ENCODE results near the gene SYCN.

The SYCN gene

DNA sequence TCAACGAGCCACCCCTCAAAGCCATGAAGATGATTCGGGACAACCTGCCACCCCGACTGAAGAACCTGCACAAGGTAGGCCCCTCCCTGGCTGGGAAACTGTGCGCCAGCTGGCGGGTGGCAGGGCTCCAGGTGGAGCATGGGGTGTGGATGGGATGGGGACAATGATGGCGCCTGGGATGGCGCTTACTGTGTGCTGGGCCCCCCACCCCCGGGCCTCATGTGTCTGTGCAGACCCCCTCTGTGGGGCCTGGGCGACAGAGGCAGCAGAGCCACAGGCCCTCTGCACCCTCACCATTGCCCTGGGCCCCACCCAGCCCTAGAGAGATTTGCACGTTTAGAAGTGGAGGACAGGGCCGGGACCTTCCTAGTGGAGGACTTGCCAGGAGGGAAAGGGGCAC is 26.3 kb downstream of the SYCN start:
- Histone ChIP-seq H3K79me2 (ENCODE audit: insufficient read depth, low read depth) (no peaks in the 10 kb centered on the region), H3K4me2 (no peak overlapping the region), H3K4me1 (ENCODE audit: low read depth, poor library complexity, severe bottlenecking) (no peaks in the 10 kb centered on the region), H2AFZ (ENCODE audit: low read depth) (no peak overlapping the region), H4K20me1 (ENCODE audit: insufficient read depth) (no peaks in the 10 kb centered on the region), H3K9ac (no peak overlapping the region), H3K27ac (no peak overlapping the region), H3K4me3 (IDR thresholded peaks at IDR 0.05; ENCODE audit: insufficient read depth, low read depth, low read length) (no peak overlapping the region), H3K27me3 (ENCODE audit: insufficient read depth, low read depth) (no peaks in the 10 kb centered on the region), H3K36me3 (ENCODE audit: insufficient read depth) (no peaks in the 10 kb centered on the region)
- TF ChIP-seq, protein P1, sequence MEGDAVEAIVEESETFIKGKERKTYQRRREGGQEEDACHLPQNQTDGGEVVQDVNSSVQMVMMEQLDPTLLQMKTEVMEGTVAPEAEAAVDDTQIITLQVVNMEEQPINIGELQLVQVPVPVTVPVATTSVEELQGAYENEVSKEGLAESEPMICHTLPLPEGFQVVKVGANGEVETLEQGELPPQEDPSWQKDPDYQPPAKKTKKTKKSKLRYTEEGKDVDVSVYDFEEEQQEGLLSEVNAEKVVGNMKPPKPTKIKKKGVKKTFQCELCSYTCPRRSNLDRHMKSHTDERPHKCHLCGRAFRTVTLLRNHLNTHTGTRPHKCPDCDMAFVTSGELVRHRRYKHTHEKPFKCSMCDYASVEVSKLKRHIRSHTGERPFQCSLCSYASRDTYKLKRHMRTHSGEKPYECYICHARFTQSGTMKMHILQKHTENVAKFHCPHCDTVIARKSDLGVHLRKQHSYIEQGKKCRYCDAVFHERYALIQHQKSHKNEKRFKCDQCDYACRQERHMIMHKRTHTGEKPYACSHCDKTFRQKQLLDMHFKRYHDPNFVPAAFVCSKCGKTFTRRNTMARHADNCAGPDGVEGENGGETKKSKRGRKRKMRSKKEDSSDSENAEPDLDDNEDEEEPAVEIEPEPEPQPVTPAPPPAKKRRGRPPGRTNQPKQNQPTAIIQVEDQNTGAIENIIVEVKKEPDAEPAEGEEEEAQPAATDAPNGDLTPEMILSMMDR (conservative IDR thresholded peaks at IDR 0.05; ENCODE audit: low read depth, low read length): no peak

DNA sequence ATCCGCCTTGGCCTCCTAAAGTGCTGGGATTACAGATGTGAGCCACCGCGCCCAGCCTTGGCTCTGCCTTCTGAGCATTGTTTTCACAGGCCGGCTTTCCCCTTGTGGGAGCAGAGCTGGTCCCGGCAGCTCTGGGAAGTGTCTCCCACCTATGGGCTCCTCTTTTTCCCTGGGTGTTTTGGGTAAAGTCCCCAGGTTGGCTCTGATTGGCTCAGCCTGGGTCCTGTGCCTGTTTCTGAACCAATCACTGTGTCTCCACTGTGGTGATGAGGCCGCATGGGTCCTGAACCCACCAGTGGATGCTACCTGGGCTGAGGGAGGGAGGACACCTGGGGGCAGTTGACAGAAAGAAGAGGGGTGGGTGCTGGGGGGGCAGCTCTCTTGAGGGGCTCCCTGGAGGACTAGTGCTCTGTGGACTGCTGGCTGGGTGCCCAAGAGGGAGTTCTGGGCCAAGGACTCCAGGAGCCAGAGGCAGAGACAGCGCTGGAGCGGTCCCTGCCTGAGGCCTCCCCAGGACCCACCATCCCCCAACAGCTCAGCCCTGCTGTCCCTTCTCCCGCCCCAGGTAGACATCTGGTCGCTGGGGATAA is 26.9 kb downstream of the SYCN start:
- TF ChIP-seq, protein P1 (conservative IDR thresholded peaks at IDR 0.05; ENCODE audit: low read depth, low read length): no peak
- H3K9ac ChIP-seq: no peak overlapping the region
- no peaks in the 10 kb centered on the region for H3K36me3 ChIP-seq (ENCODE audit: insufficient read depth)
- no peaks in the 10 kb centered on the region for H4K20me1 ChIP-seq (ENCODE audit: insufficient read depth)
- no peak overlapping the region for H3K27ac ChIP-seq
- no peak overlapping the region for H3K4me3 ChIP-seq (IDR thresholded peaks at IDR 0.05; ENCODE audit: insufficient read depth, low read depth, low read length)
- H2AFZ ChIP-seq (ENCODE audit: low read depth): no peak overlapping the region
- H3K4me1 ChIP-seq (ENCODE audit: low read depth, poor library complexity, severe bottlenecking): no peaks in the 10 kb centered on the region
- H3K79me2 ChIP-seq (ENCODE audit: insufficient read depth, low read depth): no peaks in the 10 kb centered on the region
- no peak overlapping the region for H3K4me2 ChIP-seq
- H3K27me3 ChIP-seq (ENCODE audit: insufficient read depth, low read depth): no peaks in the 10 kb centered on the region

DNA sequence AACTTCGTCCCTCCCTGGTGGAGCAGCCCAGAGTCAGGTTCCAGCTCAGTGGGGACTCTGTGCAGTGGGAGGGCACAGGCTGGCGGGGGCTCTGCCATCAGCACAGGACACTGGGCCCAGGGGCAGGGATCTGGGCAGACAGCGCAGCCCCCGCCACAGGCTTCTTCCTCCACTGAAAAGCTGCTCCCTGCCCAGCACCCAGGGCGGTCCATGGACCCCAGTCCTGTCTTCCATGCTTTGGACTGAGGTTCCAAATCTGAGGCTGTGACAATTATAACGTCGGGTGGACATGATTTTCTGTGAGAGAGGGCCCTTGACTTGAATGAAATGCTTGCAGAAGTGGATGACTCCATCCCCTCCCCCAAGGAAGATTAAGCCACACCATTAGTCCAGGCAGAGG is 28.5 kb downstream of the SYCN start:
- no peaks in the 10 kb centered on the region for H3K4me1 ChIP-seq (ENCODE audit: low read depth, poor library complexity, severe bottlenecking)
- no peaks in the 10 kb centered on the region for H4K20me1 ChIP-seq (ENCODE audit: insufficient read depth)
- H3K4me2 ChIP-seq: no peak overlapping the region
- H3K79me2 ChIP-seq (ENCODE audit: insufficient read depth, low read depth): no peaks in the 10 kb centered on the region
- H3K27ac ChIP-seq: no peak overlapping the region
- no peaks in the 10 kb centered on the region for H3K27me3 ChIP-seq (ENCODE audit: insufficient read depth, low read depth)
- H3K4me3 ChIP-seq (IDR thresholded peaks at IDR 0.05; ENCODE audit: insufficient read depth, low read depth, low read length): no peak overlapping the region
- H3K36me3 ChIP-seq (ENCODE audit: insufficient read depth): no peaks in the 10 kb centered on the region
- H2AFZ ChIP-seq (ENCODE audit: low read depth): no peak overlapping the region
- TF ChIP-seq, protein P1 (conservative IDR thresholded peaks at IDR 0.05; ENCODE audit: low read depth, low read length): no peak
- no peak overlapping the region for H3K9ac ChIP-seq

DNA sequence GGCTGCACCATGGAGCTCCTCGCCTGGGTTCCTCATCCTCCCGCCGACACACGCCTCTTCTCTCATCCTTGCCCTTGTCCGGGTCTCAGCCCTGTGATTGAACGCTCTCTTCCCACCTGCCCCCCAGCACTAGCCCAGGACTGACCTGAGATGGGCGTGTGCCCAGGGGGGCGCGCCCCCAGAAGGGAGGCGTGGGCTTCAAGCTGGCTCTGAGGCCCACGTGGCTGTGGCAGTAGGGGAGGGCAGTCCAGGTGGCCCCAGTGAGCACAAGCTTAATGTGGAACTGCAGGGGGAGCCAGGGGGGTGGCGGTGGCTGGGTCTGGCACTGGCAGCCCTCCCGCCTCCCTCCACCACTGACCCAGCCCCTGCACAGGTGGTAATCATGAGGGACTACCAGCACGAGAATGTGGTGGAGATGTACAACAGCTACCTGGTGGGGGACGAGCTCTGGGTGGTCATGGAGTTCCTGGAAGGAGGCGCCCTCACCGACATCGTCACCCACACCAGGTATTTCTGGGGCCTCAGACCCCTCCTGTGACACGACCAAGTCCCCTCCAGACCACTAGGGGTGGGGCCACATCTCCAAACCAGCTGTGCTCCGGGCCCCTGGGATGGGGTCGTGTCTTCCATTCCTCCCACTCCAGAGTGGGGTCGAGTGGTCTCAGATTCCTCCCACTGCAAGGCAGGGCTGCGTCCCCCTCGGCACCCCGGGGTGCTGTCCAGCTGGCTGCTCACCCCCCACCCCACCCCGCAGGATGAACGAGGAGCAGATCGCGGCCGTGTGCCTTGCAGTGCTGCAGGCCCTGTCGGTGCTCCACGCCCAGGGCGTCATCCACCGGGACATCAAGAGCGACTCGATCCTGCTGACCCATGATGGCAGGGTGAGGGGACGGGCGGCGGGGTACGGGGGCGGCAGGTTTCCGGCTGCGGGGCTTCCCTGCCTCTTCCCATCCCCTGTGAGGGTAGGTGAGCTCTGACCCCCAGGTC is 29.2 kb downstream of the SYCN start:
- no peak overlapping the region for H3K4me3 ChIP-seq (IDR thresholded peaks at IDR 0.05; ENCODE audit: insufficient read depth, low read depth, low read length)
- H3K27me3 ChIP-seq (ENCODE audit: insufficient read depth, low read depth): no peaks in the 10 kb centered on the region
- no peaks in the 10 kb centered on the region for H3K4me1 ChIP-seq (ENCODE audit: low read depth, poor library complexity, severe bottlenecking)
- H3K9ac ChIP-seq: no peak overlapping the region
- no peaks in the 10 kb centered on the region for H4K20me1 ChIP-seq (ENCODE audit: insufficient read depth)
- H3K4me2 ChIP-seq: no peak overlapping the region
- H2AFZ ChIP-seq (ENCODE audit: low read depth): no peak overlapping the region
- TF ChIP-seq, protein P1 (conservative IDR thresholded peaks at IDR 0.05; ENCODE audit: low read depth, low read length): no peak
- H3K79me2 ChIP-seq (ENCODE audit: insufficient read depth, low read depth): no peaks in the 10 kb centered on the region
- H3K36me3 ChIP-seq (ENCODE audit: insufficient read depth): no peaks in the 10 kb centered on the region
- H3K27ac ChIP-seq: no peak overlapping the region

Data from KMS-11 (cell line).